Stimulated activated naive B cell treated with anti-CD40 and anti-IgM and Interleukin-4, amounts not matched to agents 10 μg/mL and 1 μg/mL and 100 μg/mL, for 72 hours (primary cell): ENCODE measurements around the gene STK16.
"Not testable (repeated sequence)": the region's sequence is repeated elsewhere in the genome, so short reads cannot be mapped to it uniquely, and the experiment has no call there.

ENCODE experiments used
- ATAC-seq, 2 donors: fragments of 150-1000 bp; cut with Tn5 transposase; replicated peaks; 2 replicates each; pipeline ENCODE4 v1.10.0; 2021; ENCODE audit warnings: moderate library complexity in 1 of 2
- DNase-seq: peaks from one replicate; pipeline ENCODE4 v3.0.0; 2021
- H3K27ac Mint-ChIP-seq: one replicate; pipeline ENCODE4 v1.8.0; 2022; ENCODE audit warnings: mild to moderate bottlenecking, mixed read lengths
- H3K27me3 Mint-ChIP-seq, 2 donors: one replicate each; pipeline ENCODE4 v1.8.0; 2022; ENCODE audit warnings: mixed read lengths in 2 of 2
- H3K36me3 Mint-ChIP-seq, 2 donors: one replicate each; pipeline ENCODE4 v1.8.0; 2022; ENCODE audit warnings: mixed read lengths in 2 of 2, mild to moderate bottlenecking in 1 of 2
- H3K4me1 Mint-ChIP-seq, 2 donors: one replicate each; pipeline ENCODE4 v1.8.0; 2022; ENCODE audit warnings: mixed read lengths in 2 of 2, mild to moderate bottlenecking in 1 of 2
- H3K4me3 Mint-ChIP-seq, 2 donors: one replicate each; pipeline ENCODE4 v1.8.0; 2022; ENCODE audit warnings: mild to moderate bottlenecking in 2 of 2, mixed read lengths in 2 of 2, moderate library complexity in 1 of 2
- H3K9me3 Mint-ChIP-seq, 2 donors: one replicate each; pipeline ENCODE4 v1.8.0; 2022; ENCODE audit warnings: mixed read lengths in 2 of 2, mild to moderate bottlenecking in 1 of 2

STK16 gene

GRCh38 chr2:219258942-219259341 is 13.7 kb downstream of the STK16 start:
- H3K27me3 Mint-ChIP-seq, H3K4me3 Mint-ChIP-seq, H3K27ac Mint-ChIP-seq, H3K36me3 Mint-ChIP-seq, H3K9me3 Mint-ChIP-seq, ATAC-seq, DNase-seq, H3K4me1 Mint-ChIP-seq: not testable (repeated sequence)

- Mint-ChIP-seq H3K27me3 (no peaks in the 10 kb centered on the region), H3K4me3 (no peak overlapping the region), H3K9me3 (no peaks in the 10 kb centered on the region), H3K27ac (no peak overlapping the region), H3K36me3 (no peaks in the 10 kb centered on the region), H3K4me1 (peaks cover 0 to 1% of the 10 kb centered on the region in 2 donors)
- DNase-seq = no peak
- ATAC-seq = no peak
These were observed 16.0 kb downstream of the STK16 start for GRCh38 chr2:219261024-219261855.

- H3K4me1 Mint-ChIP-seq = peaks cover 0 to 1% of the 10 kb centered on the region in 2 donors
- no peaks in the 10 kb centered on the region for H3K9me3 Mint-ChIP-seq
- H3K27me3 Mint-ChIP-seq = no peaks in the 10 kb centered on the region
- peak overlapping the region; percentile 65 for H3K27ac Mint-ChIP-seq
- H3K36me3 Mint-ChIP-seq = no peaks in the 10 kb centered on the region
- DNase-seq = no peak
- no peak for ATAC-seq
- no peak overlapping the region for H3K4me3 Mint-ChIP-seq
These were observed 21.0 kb downstream of the STK16 start for GRCh38 chr2:219266232-219266631.

- no peak overlapping the region for H3K4me3 Mint-ChIP-seq
- H3K27ac Mint-ChIP-seq = no peak overlapping the region
- no peaks in the 10 kb centered on the region for H3K9me3 Mint-ChIP-seq
These were observed 21.6 kb downstream of the STK16 start for GRCh38 chr2:219266886-219267285.

GRCh38 chr2:219268294-219268693 is 23.0 kb downstream of the STK16 start:
- no peak overlapping the region for H3K27ac Mint-ChIP-seq
- H3K9me3 Mint-ChIP-seq = no peaks in the 10 kb centered on the region
- DNase-seq (no peak), ATAC-seq (no peak)
- no peak overlapping the region for H3K4me3 Mint-ChIP-seq
- H3K27me3 Mint-ChIP-seq = no peaks in the 10 kb centered on the region
- no peaks in the 10 kb centered on the region for H3K4me1 Mint-ChIP-seq
- H3K36me3 Mint-ChIP-seq = no peaks in the 10 kb centered on the region

More at GRCh38 chr2:219266886-219267285, 21.6 kb downstream of the STK16 start:
- Mint-ChIP-seq H3K36me3 (no peaks in the 10 kb centered on the region), H3K27me3 (no peaks in the 10 kb centered on the region), H3K4me1 (no peaks in the 10 kb centered on the region)
- ATAC-seq = no peak
- no peak for DNase-seq

- no peak for ATAC-seq
- no peak for DNase-seq
- H3K4me1 Mint-ChIP-seq = no peaks in the 10 kb centered on the region
- no peaks in the 10 kb centered on the region for H3K36me3 Mint-ChIP-seq
- no peak overlapping the region for H3K4me3 Mint-ChIP-seq
- H3K27me3 Mint-ChIP-seq = no peaks in the 10 kb centered on the region
- H3K27ac Mint-ChIP-seq = no peak overlapping the region
- no peaks in the 10 kb centered on the region for H3K9me3 Mint-ChIP-seq
These were observed 24.2 kb downstream of the STK16 start for GRCh38 chr2:219269362-219270054.

- Mint-ChIP-seq H3K4me1 (no peaks in the 10 kb centered on the region), H3K4me3 (no peak overlapping the region), H3K9me3 (no peaks in the 10 kb centered on the region), H3K27ac (no peak overlapping the region), H3K36me3 (no peaks in the 10 kb centered on the region), H3K27me3 (no peaks in the 10 kb centered on the region)
- ATAC-seq = no peak
- no peak for DNase-seq
These were observed 24.7 kb downstream of the STK16 start for GRCh38 chr2:219270055-219270372.

- ATAC-seq (no peak), DNase-seq (no peak)
- H3K27ac Mint-ChIP-seq = no peak overlapping the region
- H3K9me3 Mint-ChIP-seq = no peaks in the 10 kb centered on the region
- no peak overlapping the region for H3K4me3 Mint-ChIP-seq
- H3K36me3 Mint-ChIP-seq = no peaks in the 10 kb centered on the region
- no peaks in the 10 kb centered on the region for H3K27me3 Mint-ChIP-seq
- no peaks in the 10 kb centered on the region for H3K4me1 Mint-ChIP-seq
These were observed 25.7 kb downstream of the STK16 start for GRCh38 chr2:219271021-219271420.

- no peaks in the 10 kb centered on the region for H3K36me3 Mint-ChIP-seq
- ATAC-seq = no peak
- H3K4me3 Mint-ChIP-seq = no peak overlapping the region
- H3K27me3 Mint-ChIP-seq = no peaks in the 10 kb centered on the region
- no peak for DNase-seq
- no peaks in the 10 kb centered on the region for H3K9me3 Mint-ChIP-seq
- H3K27ac Mint-ChIP-seq = no peak overlapping the region
- peaks cover 1 to 5% of the 10 kb centered on the region in 2 donors for H3K4me1 Mint-ChIP-seq
These were observed 27.1 kb downstream of the STK16 start for GRCh38 chr2:219272356-219272755.

GRCh38 chr2:219272995-219273394 is 27.7 kb downstream of the STK16 start:
- Mint-ChIP-seq H3K9me3 (no peaks in the 10 kb centered on the region), H3K4me1 (peaks cover 6 to 12% of the 10 kb centered on the region in 2 donors), H3K36me3 (no peaks in the 10 kb centered on the region), H3K27me3 (no peaks in the 10 kb centered on the region), H3K4me3 (no peak overlapping the region), H3K27ac (no peak overlapping the region)
- DNase-seq (no peak), ATAC-seq (no peak)

GRCh38 chr2:219273937-219274336 is 28.7 kb downstream of the STK16 start:
- Mint-ChIP-seq H3K27me3 (no peaks in the 10 kb centered on the region), H3K9me3 (no peaks in the 10 kb centered on the region), H3K36me3 (no peaks in the 10 kb centered on the region), H3K27ac (no peak overlapping the region), H3K4me3 (no peak overlapping the region), H3K4me1 (peaks cover 16 to 21% of the 10 kb centered on the region in 2 donors)
- no peak for DNase-seq
- ATAC-seq = no peak

- peaks cover 16 to 22% of the 10 kb centered on the region in 2 donors for H3K4me1 Mint-ChIP-seq
- no peak overlapping the region for H3K4me3 Mint-ChIP-seq
- no peak for DNase-seq
- H3K27me3 Mint-ChIP-seq = no peaks in the 10 kb centered on the region
- H3K9me3 Mint-ChIP-seq = no peaks in the 10 kb centered on the region
- H3K27ac Mint-ChIP-seq = no peak overlapping the region
- H3K36me3 Mint-ChIP-seq = no peaks in the 10 kb centered on the region
- no peak for ATAC-seq
These were observed 29.2 kb downstream of the STK16 start for GRCh38 chr2:219274361-219274921.

- DNase-seq (peak; percentile 70), ATAC-seq (peak; percentile 17 to 22)
- Mint-ChIP-seq H3K4me1 (peaks cover 37 to 51% of the 10 kb centered on the region in 2 donors), H3K27me3 (no peaks in the 10 kb centered on the region), H3K9me3 (no peaks in the 10 kb centered on the region), H3K4me3 (peak overlapping the region; percentile 91 to 98), H3K36me3 (peaks cover 18 to 27% of the 10 kb centered on the region in 2 donors), H3K27ac (peak overlapping the region; percentile 98)
These were observed 32.7 kb downstream of the STK16 start for GRCh38 chr2:219277703-219278654.

GRCh38 chr2:219278655-219279150 is 33.4 kb downstream of the STK16 start:
- Mint-ChIP-seq H3K36me3 (peaks cover 24 to 33% of the 10 kb centered on the region in 2 donors), H3K9me3 (no peaks in the 10 kb centered on the region), H3K27ac (peak overlapping the region; percentile 98), H3K27me3 (no peaks in the 10 kb centered on the region), H3K4me1 (peaks cover 41 to 56% of the 10 kb centered on the region in 2 donors), H3K4me3 (peak overlapping the region; percentile 91 to 98)
- peak; percentile 18 for DNase-seq
- ATAC-seq = peak; percentile 7 to 10
